ENCODE measurements around the gene GIMAP8.

- no peak for TF ChIP-seq POLR2A (IDR thresholded peaks at IDR 0.05)
- no peak for TF ChIP-seq CTCF (IDR thresholded peaks at IDR 0.05)
Observed at GRCh38 chr7:150453892-150454291, 3.5 kb downstream of the GIMAP8 start.
